HepG2 (cell line): Measurements from ENCODE around the gene VTN. TPM values are rescaled to one million over a fixed set of nuclear protein-coding genes. Genes with fewer than 3 reads are reported as not detected.

Experiments used
- ATAC-seq: fragments of 200-7000 bp; cut with Tn5 transposase; 3 replicates; pipeline ENCODE4 v1.9.1; 2020; ENCODE audit warnings: mild to moderate bottlenecking, moderate library complexity
- BruUV-seq: library from RNA; stranded (reverse); fragments of 400-500 nt; replicated peaks from 2 replicates; lab custom pipeline; 2021; lab: Mats Ljungman, UMichigan
- CTCF ChIA-PET: fragments of 300-600 bp; formaldehyde crosslinking; extraction: SDS; loops from one replicate; lab custom pipeline; 2021; ENCODE audit warnings: low total read pairs, inconsistent platforms, low intra/inter-chr PET ratio; lab: Yijun Ruan, JAX
- POLR2A ChIA-PET: fragments of 350-600 bp; sonication (Branson Sonifier 250); formaldehyde crosslinking; loops from one replicate; lab custom pipeline; 2020; ENCODE audit warnings: antibody characterized with exemption, inconsistent platforms; lab: Yijun Ruan, JAX
- DNase-seq: peaks from one replicate; pipeline ENCODE4 v3.0.0-alpha.2; 2015; ENCODE audit warnings: low spot score
- FAIRE-seq: peaks from 3 replicates; lab custom pipeline; 2011; peaks lifted over from hg19 to GRCh38; lab: Jason Lieb, UNC
- H2AFZ ChIP-seq: one replicate; pipeline ENCODE4 v1.6.1; 2011; ENCODE audit warnings: low read length, inconsistent platforms
- H3K27ac ChIP-seq: fragments of 300-600 bp; 3 replicates; pipeline ENCODE4 v1.8.0; 2011; ENCODE audit warnings: mixed run types, mild to moderate bottlenecking, mixed read lengths, low read length, inconsistent platforms; ENCODE audit not compliant: insufficient read depth; ENCODE audit errors: extremely low read length
- H3K27me3 ChIP-seq, 2 experiments: fragments of 200-600 bp in 1 of 2; 2 replicates in 1 of 2; 3 replicates in 1 of 2; pipeline versions ENCODE4 v1.6.0 to v1.8.0; 2011; ENCODE audit warnings: low read length in 2 of 2, mild to moderate bottlenecking in 2 of 2, moderate library complexity in 2 of 2, inconsistent platforms in 1 of 2; ENCODE audit not compliant: insufficient read depth in 2 of 2, control insufficient read depth in 1 of 2
- H3K36me3 ChIP-seq, 2 experiments: fragments of 200-600 bp in 1 of 2; replicated peaks in 1 of 2; 2 replicates in 1 of 2; 3 replicates in 1 of 2; pipeline versions ENCODE4 v1.5.1 to v1.8.0; 2011; ENCODE audit warnings: low read length in 2 of 2, inconsistent platforms in 1 of 2; ENCODE audit not compliant: insufficient read depth in 2 of 2, control insufficient read depth in 1 of 2
- H3K4me1 ChIP-seq: 2 replicates; pipeline ENCODE4 v1.5.1; 2012; ENCODE audit warnings: low read length, inconsistent platforms; ENCODE audit not compliant: insufficient read depth
- H3K4me2 ChIP-seq: 2 replicates; pipeline ENCODE4 v1.6.0; 2011; ENCODE audit warnings: low read depth, low read length, inconsistent platforms
- H3K4me3 ChIP-seq, 3 experiments: fragments of 200-600 bp in 1 of 3; sonication (generic), shearing (Covaris generic) in 1 of 3; replicated peaks in 1 of 3; 2 replicates each; pipeline ENCODE4 v1.5.1; 2011 to 2016; ENCODE audit warnings: low read length in 3 of 3, inconsistent platforms in 2 of 3, low read depth in 2 of 3, mild to moderate bottlenecking in 2 of 3, control low read depth in 1 of 3, mixed read lengths in 1 of 3; ENCODE audit not compliant: insufficient read depth in 1 of 3
- H3K79me2 ChIP-seq: one replicate; pipeline ENCODE4 v1.6.1; 2011; ENCODE audit warnings: low read length, inconsistent platforms; ENCODE audit not compliant: insufficient read depth
- H3K9ac ChIP-seq: 2 replicates; pipeline ENCODE4 v1.6.0; 2011; ENCODE audit warnings: mild to moderate bottlenecking, low read depth, low read length, inconsistent platforms; ENCODE audit not compliant: insufficient read depth
- H3K9me3 ChIP-seq: 2 replicates; pipeline ENCODE4 v1.5.1; 2012; ENCODE audit warnings: mild to moderate bottlenecking, low read length
- H4K20me1 ChIP-seq: 2 replicates; pipeline ENCODE4 v1.6.0; 2011; ENCODE audit warnings: inconsistent platforms, mild to moderate bottlenecking, low read length, moderate library complexity; ENCODE audit not compliant: insufficient read depth
- PAF1 ChIP-seq: IDR thresholded peaks from 2 replicates; pipeline ENCODE4 v1.6.1; 2016; ENCODE audit warnings: missing genetic modification reagents, missing compliant biosample characterization
- POLR2G ChIP-seq: fragments of 200-400 bp; formaldehyde crosslinking; IDR thresholded peaks from 2 replicates; pipeline ENCODE4 v1.6.1; 2018; ENCODE audit warnings: mild to moderate bottlenecking, low read depth, low read length, moderate library complexity
- SMC3 ChIP-seq: IDR thresholded peaks from 2 replicates; pipeline ENCODE4 v1.6.1; 2011; ENCODE audit warnings: low read length, improper control_type of control experiment
- SOX5 ChIP-seq: IDR thresholded peaks from 2 replicates; pipeline ENCODE4 v1.6.1; 2016; ENCODE audit warnings: borderline replicate concordance
- ZNF432 ChIP-seq: sonication (generic); formaldehyde crosslinking; IDR thresholded peaks from 2 replicates; pipeline ENCODE4 v1.5.0; 2020; ENCODE audit warnings: missing genetic modification reagents, mild to moderate bottlenecking, borderline replicate concordance
- ZNF577 ChIP-seq: sonication (generic); formaldehyde crosslinking; IDR thresholded peaks from 2 replicates; pipeline ENCODE4 v1.4.0; 2020; ENCODE audit warnings: mild to moderate bottlenecking, low read depth, missing genetic modification reagents, borderline replicate concordance
- WGBS: methylation state at CpG from one replicate; pipeline ENCODE4 v1.1.6; 2017; ENCODE audit warnings: low lambda C conversion rate; 5-methylcytosine and 5-hydroxymethylcytosine counted together
- in situ Hi-C: cut with HindIII; loops from 2 replicates; pipeline ENCODE4 v1.10.0; 2017; ENCODE audit warnings: low pct_unique_long_range_greater_than_20kb; ENCODE audit not compliant: extremely low pct_ligation_motif_present
- intact Hi-C: fragments of 100-400 bp; cut with micrococcal nuclease; formaldehyde crosslinking; loops from one replicate; pipeline ENCODE4 v1.10.0; 2022; ENCODE audit not compliant: unreplicated experiment
- polyA plus RNA-seq, 8 experiments: library from polyadenylated mRNA; depleted of rRNA in 3 of 8; stranded (reverse) in 7 of 8; unstranded in 1 of 8; fragments of >200 nt; fragmentation: Illumina TruSeq in 4 of 8; extraction: Trizol in 4 of 8; gene quantifications; 2 replicates each; pipeline versions ENCODE4 v1.2.1 to v1.2.3, GENCODE V29; 2011 to 2016; ENCODE audit warnings: low read depth in 4 of 8, missing spikeins in 1 of 8, mixed read lengths in 1 of 8; ENCODE audit not compliant: insufficient read depth in 1 of 8
- total RNA-seq, 5 experiments: library from RNA; depleted of rRNA; stranded (reverse); fragments of >200 nt; fragmentation: Illumina TruSeq; extraction: Trizol; gene quantifications; 2 replicates each; pipeline ENCODE4 v1.2.3, GENCODE V29; 2016; ENCODE audit warnings: low read depth in 1 of 5
- TF ChIP-seq, protein P1 (sequence below): sonication (generic); formaldehyde crosslinking; IDR thresholded peaks from 2 replicates; pipeline ENCODE4 v1.4.0; 2020; ENCODE audit warnings: missing genetic modification reagents
- TF ChIP-seq, protein P2 (sequence below): sonication (generic); formaldehyde crosslinking; IDR thresholded peaks from 2 replicates; pipeline ENCODE4 v1.9.0; 2021; ENCODE audit warnings: mild to moderate bottlenecking, missing genetic modification reagents

The VTN gene
- total and polyA plus RNA-seq, 2 of the 13 experiments (the other 11 are each of a cell fraction or from before 2014, with no cell fraction given), result 108 to 131 TPM

DNA sequence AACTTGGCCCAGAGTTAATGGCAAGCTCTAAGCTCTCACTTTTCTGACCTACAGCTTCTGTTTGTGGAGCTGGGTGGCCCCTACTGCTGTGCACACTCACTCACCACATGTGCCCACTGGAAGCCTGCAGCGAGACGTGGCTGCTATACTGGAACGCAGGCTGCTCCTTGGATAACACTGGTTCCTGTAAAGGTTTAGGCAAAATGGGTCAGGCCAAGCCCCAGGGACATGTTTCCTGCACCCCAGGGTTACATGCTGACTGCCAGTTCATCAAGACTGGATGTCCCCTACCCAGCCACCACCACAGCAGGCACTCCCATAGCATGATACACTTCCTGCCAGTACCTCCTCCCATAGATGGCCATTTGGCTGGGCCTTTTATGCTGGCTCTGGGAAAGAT lies 21.1 kb downstream of the VTN start:
- no peak for DNase-seq
- H3K36me3 ChIP-seq, result peaks cover 25 to 74% of the 10 kb centered on the region in 2 experiments
- intact Hi-C loops, result loop anchor here (5.0 kb wide), 1 partner anchor 117 kb away; no protein-coding TSS in a partner anchor
- FAIRE-seq, result no peak
- WGBS, result no CpG with 5 or more reads among the region's 3 CpGs
- no peak overlapping the region for H2AFZ ChIP-seq
- peaks cover 26% of the 10 kb centered on the region for H3K4me1 ChIP-seq
- no peak for ATAC-seq
- no peaks in the 10 kb centered on the region for H3K9me3 ChIP-seq
- TF ChIP-seq PAF1 (0 out of 2 replicates have a peak, but pooled peaks have one; percentile 43), ZNF577 (CRISPR knock-in tag) (no peak)
- TF ChIP-seq, all 625 proteins: peak for 1
- Histone ChIP-seq H3K4me2 (no peak overlapping the region), H4K20me1 (no peaks in the 10 kb centered on the region), H3K9ac (no peak overlapping the region), H3K4me3 (no peak overlapping the region), H3K79me2 (no peaks in the 10 kb centered on the region), H3K27ac (no peak overlapping the region), H3K27me3 (no peaks in the 10 kb centered on the region)
- no TSS peak for BruUV-seq
- CTCF ChIA-PET, result no interaction called here
- POLR2A ChIA-PET, result interaction anchor here (1.1 to 5.3 kb wide), 3 partner anchors 8 to 23 kb away, joined by 3 to 49 read pairs (median 30); partner anchors contain the start of genes POLDIP2, SARM1 and VTN
- in situ Hi-C loops, result no loop called here

DNA sequence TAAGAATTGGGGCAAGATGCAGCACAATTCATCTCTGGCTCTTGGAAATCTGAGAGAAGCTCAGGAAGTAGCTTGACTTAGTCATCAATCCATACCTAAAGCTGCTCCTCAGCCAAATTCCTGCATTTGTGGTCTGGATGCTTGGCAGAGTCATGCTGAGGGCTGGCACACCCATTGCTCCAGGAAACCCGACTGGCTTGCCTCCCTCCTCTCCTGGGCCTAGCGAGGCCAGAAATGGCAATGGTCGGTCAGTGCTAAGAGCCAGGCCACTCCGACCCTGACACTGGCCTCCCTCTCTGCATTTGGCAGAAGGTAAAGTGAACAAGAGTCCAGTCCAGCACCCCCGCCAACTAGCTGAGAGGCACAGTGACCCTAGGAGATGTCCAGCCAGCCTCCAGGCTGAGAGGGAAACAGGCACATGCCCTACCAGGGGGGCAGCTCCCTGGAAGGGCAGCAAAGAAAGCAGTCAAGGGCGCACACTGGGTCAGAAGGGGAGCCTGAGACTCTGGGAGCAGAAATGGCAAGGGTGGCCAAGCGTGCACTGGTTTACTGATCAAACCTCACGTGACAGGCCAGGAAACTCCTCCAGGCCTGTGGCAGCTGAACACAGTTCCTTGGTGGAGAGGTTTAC lies 22.7 kb downstream of the VTN start:
- Histone ChIP-seq H3K36me3 (peaks cover 28 to 70% of the 10 kb centered on the region in 2 experiments), H3K4me1 (peaks cover 26% of the 10 kb centered on the region), H3K79me2 (no peaks in the 10 kb centered on the region), H2AFZ (no peak overlapping the region), H3K4me3 (no peak overlapping the region), H3K9ac (no peak overlapping the region), H4K20me1 (no peaks in the 10 kb centered on the region), H3K27ac (peak overlapping the region; percentile 43), H3K4me2 (peak overlapping the region; percentile 21; the same call in 1 of the 2 replicates), H3K9me3 (no peaks in the 10 kb centered on the region), H3K27me3 (no peaks in the 10 kb centered on the region)
- POLR2A ChIA-PET, result interaction anchor here (0.9 to 5.7 kb wide), 9 partner anchors 10 to 141 kb away, joined by 3 to 68 read pairs (median 7); partner anchors contain the start of genes IFT20, POLDIP2, SLC46A1 and TMEM97
- CTCF ChIA-PET, result interaction anchor here (0.8 kb wide), 1 partner anchor 108 kb away, joined by 3 read pairs; no protein-coding TSS in a partner anchor
- 97% methylated on average over 5 of the region's 8 CpGs for WGBS
- intact Hi-C loops (loop anchor here (5.0 kb wide), 1 partner anchor 115 kb away; no protein-coding TSS in a partner anchor), in situ Hi-C loops (no loop called here)
- no peak for FAIRE-seq
- DNase-seq, result no peak
- ATAC-seq, result no peak; the same call in 1 of the 3 replicates
- TSS peak; percentile 16 for BruUV-seq
- TF ChIP-seq SOX5 (CRISPR knock-in tag) (no peak), ZNF432 (CRISPR knock-in tag) (no peak), SMC3 (no peak), POLR2G (peak; percentile 21; the same call in 1 of the 2 replicates)
- TF ChIP-seq, protein P1, sequence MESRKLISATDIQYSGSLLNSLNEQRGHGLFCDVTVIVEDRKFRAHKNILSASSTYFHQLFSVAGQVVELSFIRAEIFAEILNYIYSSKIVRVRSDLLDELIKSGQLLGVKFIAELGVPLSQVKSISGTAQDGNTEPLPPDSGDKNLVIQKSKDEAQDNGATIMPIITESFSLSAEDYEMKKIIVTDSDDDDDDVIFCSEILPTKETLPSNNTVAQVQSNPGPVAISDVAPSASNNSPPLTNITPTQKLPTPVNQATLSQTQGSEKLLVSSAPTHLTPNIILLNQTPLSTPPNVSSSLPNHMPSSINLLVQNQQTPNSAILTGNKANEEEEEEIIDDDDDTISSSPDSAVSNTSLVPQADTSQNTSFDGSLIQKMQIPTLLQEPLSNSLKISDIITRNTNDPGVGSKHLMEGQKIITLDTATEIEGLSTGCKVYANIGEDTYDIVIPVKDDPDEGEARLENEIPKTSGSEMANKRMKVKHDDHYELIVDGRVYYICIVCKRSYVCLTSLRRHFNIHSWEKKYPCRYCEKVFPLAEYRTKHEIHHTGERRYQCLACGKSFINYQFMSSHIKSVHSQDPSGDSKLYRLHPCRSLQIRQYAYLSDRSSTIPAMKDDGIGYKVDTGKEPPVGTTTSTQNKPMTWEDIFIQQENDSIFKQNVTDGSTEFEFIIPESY (CRISPR knock-in tag), result no peak
- TF ChIP-seq, protein P2, sequence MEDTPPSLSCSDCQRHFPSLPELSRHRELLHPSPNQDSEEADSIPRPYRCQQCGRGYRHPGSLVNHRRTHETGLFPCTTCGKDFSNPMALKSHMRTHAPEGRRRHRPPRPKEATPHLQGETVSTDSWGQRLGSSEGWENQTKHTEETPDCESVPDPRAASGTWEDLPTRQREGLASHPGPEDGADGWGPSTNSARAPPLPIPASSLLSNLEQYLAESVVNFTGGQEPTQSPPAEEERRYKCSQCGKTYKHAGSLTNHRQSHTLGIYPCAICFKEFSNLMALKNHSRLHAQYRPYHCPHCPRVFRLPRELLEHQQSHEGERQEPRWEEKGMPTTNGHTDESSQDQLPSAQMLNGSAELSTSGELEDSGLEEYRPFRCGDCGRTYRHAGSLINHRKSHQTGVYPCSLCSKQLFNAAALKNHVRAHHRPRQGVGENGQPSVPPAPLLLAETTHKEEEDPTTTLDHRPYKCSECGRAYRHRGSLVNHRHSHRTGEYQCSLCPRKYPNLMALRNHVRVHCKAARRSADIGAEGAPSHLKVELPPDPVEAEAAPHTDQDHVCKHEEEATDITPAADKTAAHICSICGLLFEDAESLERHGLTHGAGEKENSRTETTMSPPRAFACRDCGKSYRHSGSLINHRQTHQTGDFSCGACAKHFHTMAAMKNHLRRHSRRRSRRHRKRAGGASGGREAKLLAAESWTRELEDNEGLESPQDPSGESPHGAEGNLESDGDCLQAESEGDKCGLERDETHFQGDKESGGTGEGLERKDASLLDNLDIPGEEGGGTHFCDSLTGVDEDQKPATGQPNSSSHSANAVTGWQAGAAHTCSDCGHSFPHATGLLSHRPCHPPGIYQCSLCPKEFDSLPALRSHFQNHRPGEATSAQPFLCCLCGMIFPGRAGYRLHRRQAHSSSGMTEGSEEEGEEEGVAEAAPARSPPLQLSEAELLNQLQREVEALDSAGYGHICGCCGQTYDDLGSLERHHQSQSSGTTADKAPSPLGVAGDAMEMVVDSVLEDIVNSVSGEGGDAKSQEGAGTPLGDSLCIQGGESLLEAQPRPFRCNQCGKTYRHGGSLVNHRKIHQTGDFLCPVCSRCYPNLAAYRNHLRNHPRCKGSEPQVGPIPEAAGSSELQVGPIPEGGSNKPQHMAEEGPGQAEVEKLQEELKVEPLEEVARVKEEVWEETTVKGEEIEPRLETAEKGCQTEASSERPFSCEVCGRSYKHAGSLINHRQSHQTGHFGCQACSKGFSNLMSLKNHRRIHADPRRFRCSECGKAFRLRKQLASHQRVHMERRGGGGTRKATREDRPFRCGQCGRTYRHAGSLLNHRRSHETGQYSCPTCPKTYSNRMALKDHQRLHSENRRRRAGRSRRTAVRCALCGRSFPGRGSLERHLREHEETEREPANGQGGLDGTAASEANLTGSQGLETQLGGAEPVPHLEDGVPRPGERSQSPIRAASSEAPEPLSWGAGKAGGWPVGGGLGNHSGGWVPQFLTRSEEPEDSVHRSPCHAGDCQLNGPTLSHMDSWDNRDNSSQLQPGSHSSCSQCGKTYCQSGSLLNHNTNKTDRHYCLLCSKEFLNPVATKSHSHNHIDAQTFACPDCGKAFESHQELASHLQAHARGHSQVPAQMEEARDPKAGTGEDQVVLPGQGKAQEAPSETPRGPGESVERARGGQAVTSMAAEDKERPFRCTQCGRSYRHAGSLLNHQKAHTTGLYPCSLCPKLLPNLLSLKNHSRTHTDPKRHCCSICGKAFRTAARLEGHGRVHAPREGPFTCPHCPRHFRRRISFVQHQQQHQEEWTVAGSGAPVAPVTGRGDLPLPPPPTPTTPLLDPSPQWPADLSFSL (CRISPR knock-in tag), result no peak
